NAMALWA (cell line): Measurements from ENCODE around the gene VAPB.
A peak's percentile ranks its signal among the peaks of the same experiment; 100 is the strongest.

Experiments used
- DNase-seq: peaks from one replicate; pipeline ENCODE4 v3.0.0-alpha.2; 2015; ENCODE audit warnings: low spot score

VAPB gene

GRCh38 chr20:58436868-58437645 lies 48.0 kb downstream of the VAPB start:
- no peak for DNase-seq

GRCh38 chr20:58438970-58439808 lies 50.2 kb downstream of the VAPB start:
- no peak for DNase-seq

GRCh38 chr20:58440021-58440767 lies 51.2 kb downstream of the VAPB start:
- DNase-seq: no peak

- DNase-seq: no peak
Observed at GRCh38 chr20:58441723-58442122, 52.7 kb downstream of the VAPB start.

GRCh38 chr20:58444746-58445255 lies 55.8 kb downstream of the VAPB start:
- no peak for DNase-seq

GRCh38 chr20:58446264-58446959 lies 57.4 kb downstream of the VAPB start:
- no peak for DNase-seq

- no peak for DNase-seq
Observed at GRCh38 chr20:58446960-58447265, 57.9 kb downstream of the VAPB start.

- peak; percentile 72 for DNase-seq
Observed at GRCh38 chr20:58447511-58448391, 58.7 kb downstream of the VAPB start.

- no peak for DNase-seq
Observed at GRCh38 chr20:58448958-58449357, 59.9 kb downstream of the VAPB start.

- DNase-seq: no peak
Observed at GRCh38 chr20:58449681-58450221, 60.7 kb downstream of the VAPB start.

GRCh38 chr20:58450254-58450653 lies 61.2 kb downstream of the VAPB start:
- DNase-seq: no peak

- DNase-seq: no peak
Observed at GRCh38 chr20:58452667-58453255, 63.7 kb downstream of the VAPB start.

- DNase-seq: no peak
Observed at GRCh38 chr20:58453391-58453790, 64.4 kb downstream of the VAPB start.

GRCh38 chr20:58454460-58454859 lies 65.4 kb downstream of the VAPB start:
- DNase-seq: no peak

- DNase-seq: no peak
Observed at GRCh38 chr20:58457083-58457695, 68.2 kb downstream of the VAPB start.

- DNase-seq: peak; percentile 42
Observed at GRCh38 chr20:58458342-58459057, 69.5 kb downstream of the VAPB start.

- no peak for DNase-seq
Observed at GRCh38 chr20:58459058-58459750, 70.2 kb downstream of the VAPB start.

- no peak for DNase-seq
Observed at GRCh38 chr20:58461104-58461503, 72.1 kb downstream of the VAPB start.
